ENCODE data around the gene DSE.

DNA sequence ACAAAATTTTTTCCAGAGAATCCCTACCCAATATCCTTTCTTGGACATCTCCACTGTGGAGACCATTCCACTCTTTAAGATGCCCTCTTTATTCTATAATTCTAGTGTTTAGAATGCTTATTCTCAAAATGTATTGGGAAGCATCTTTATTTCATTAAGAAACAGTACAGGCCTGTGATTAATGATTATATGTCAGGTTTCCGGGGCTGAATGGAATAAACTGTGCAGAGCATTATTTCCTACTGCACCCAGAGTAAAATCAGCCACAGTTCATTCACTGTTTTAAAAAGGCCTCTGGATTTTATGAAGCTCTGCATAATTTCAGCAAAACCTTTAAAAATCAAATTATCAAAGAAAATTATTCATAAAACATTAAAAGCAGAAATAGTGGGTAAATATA, 42.6 kb downstream of the DSE start:
- TF ChIP-seq CTCF (IDR thresholded peaks at IDR 0.05) (no peak), POLR2A (IDR thresholded peaks at IDR 0.05) (no peak), EP300 (IDR thresholded peaks at IDR 0.05) (no peak)
